VCaP (cell line): ENCODE results near the gene ERG.
A peak's percentile ranks its signal among the peaks of the same experiment; 100 is the strongest.

Source experiments
- H3K27ac ChIP-seq: fragments of 450-650 bp; 2 replicates; pipeline ENCODE4 v1.5.1; 2017
- CTCF ChIP-seq: fragments of 450-650 bp; conservative IDR thresholded peaks from 2 replicates; pipeline ENCODE4 v1.5.1; 2017; ENCODE audit warnings: mild to moderate bottlenecking, moderate library complexity

ERG gene

GRCh38 chr21:38355353-38355752 lies 142.9 kb downstream of the ERG start:
- no peak overlapping the region for H3K27ac ChIP-seq
- no peak for TF ChIP-seq CTCF

GRCh38 chr21:38354746-38355145 lies 143.5 kb downstream of the ERG start:
- no peak for TF ChIP-seq CTCF
- H3K27ac ChIP-seq: no peak overlapping the region

- H3K27ac ChIP-seq: no peak overlapping the region
- no peak for TF ChIP-seq CTCF
Observed at GRCh38 chr21:38354231-38354630, 144.0 kb downstream of the ERG start.

- no peak overlapping the region for H3K27ac ChIP-seq
Observed at GRCh38 chr21:38352536-38353219, 145.6 kb downstream of the ERG start.

GRCh38 chr21:38351961-38352521 lies 146.2 kb downstream of the ERG start:
- H3K27ac ChIP-seq: no peak overlapping the region

More at GRCh38 chr21:38352536-38353219, 145.6 kb downstream of the ERG start:
- TF ChIP-seq CTCF: peak; percentile 99

GRCh38 chr21:38351176-38351959 lies 146.9 kb downstream of the ERG start:
- no peak for TF ChIP-seq CTCF
- no peak overlapping the region for H3K27ac ChIP-seq

More at GRCh38 chr21:38351961-38352521, 146.2 kb downstream of the ERG start:
- no peak for TF ChIP-seq CTCF

GRCh38 chr21:38350684-38351083 lies 147.6 kb downstream of the ERG start:
- no peak for TF ChIP-seq CTCF
- no peak overlapping the region for H3K27ac ChIP-seq
